HepG2 (cell line): ENCODE results near the gene ALDH1A2. TPM values are rescaled to one million over a fixed set of nuclear protein-coding genes. Genes with fewer than 3 reads are reported as not detected.

Source experiments
- ATAC-seq: fragments of 200-7000 bp; cut with Tn5 transposase; 3 replicates; pipeline ENCODE4 v1.9.1; 2020; ENCODE audit warnings: mild to moderate bottlenecking, moderate library complexity
- BruUV-seq: library from RNA; stranded (reverse); fragments of 400-500 nt; replicated peaks from 2 replicates; lab custom pipeline; 2021; lab: Mats Ljungman, UMichigan
- CTCF ChIA-PET: fragments of 300-600 bp; formaldehyde crosslinking; extraction: SDS; loops from one replicate; lab custom pipeline; 2021; ENCODE audit warnings: low total read pairs, inconsistent platforms, low intra/inter-chr PET ratio; lab: Yijun Ruan, JAX
- POLR2A ChIA-PET: fragments of 350-600 bp; sonication (Branson Sonifier 250); formaldehyde crosslinking; loops from one replicate; lab custom pipeline; 2020; ENCODE audit warnings: antibody characterized with exemption, inconsistent platforms; lab: Yijun Ruan, JAX
- DNase-seq: peaks from one replicate; pipeline ENCODE4 v3.0.0-alpha.2; 2015; ENCODE audit warnings: low spot score
- FAIRE-seq: peaks from 3 replicates; lab custom pipeline; 2011; peaks lifted over from hg19 to GRCh38; lab: Jason Lieb, UNC
- H2AFZ ChIP-seq: one replicate; pipeline ENCODE4 v1.6.1; 2011; ENCODE audit warnings: low read length, inconsistent platforms
- H3K27ac ChIP-seq: fragments of 300-600 bp; 3 replicates; pipeline ENCODE4 v1.8.0; 2011; ENCODE audit warnings: mixed run types, mild to moderate bottlenecking, mixed read lengths, low read length, inconsistent platforms; ENCODE audit not compliant: insufficient read depth; ENCODE audit errors: extremely low read length
- H3K27me3 ChIP-seq, 2 experiments: fragments of 200-600 bp in 1 of 2; 2 replicates in 1 of 2; 3 replicates in 1 of 2; pipeline versions ENCODE4 v1.6.0 to v1.8.0; 2011; ENCODE audit warnings: low read length in 2 of 2, mild to moderate bottlenecking in 2 of 2, moderate library complexity in 2 of 2, inconsistent platforms in 1 of 2; ENCODE audit not compliant: insufficient read depth in 2 of 2, control insufficient read depth in 1 of 2
- H3K36me3 ChIP-seq, 2 experiments: fragments of 200-600 bp in 1 of 2; replicated peaks in 1 of 2; 2 replicates in 1 of 2; 3 replicates in 1 of 2; pipeline versions ENCODE4 v1.5.1 to v1.8.0; 2011; ENCODE audit warnings: low read length in 2 of 2, inconsistent platforms in 1 of 2; ENCODE audit not compliant: insufficient read depth in 2 of 2, control insufficient read depth in 1 of 2
- H3K4me1 ChIP-seq: 2 replicates; pipeline ENCODE4 v1.5.1; 2012; ENCODE audit warnings: low read length, inconsistent platforms; ENCODE audit not compliant: insufficient read depth
- H3K4me2 ChIP-seq: 2 replicates; pipeline ENCODE4 v1.6.0; 2011; ENCODE audit warnings: low read depth, low read length, inconsistent platforms
- H3K4me3 ChIP-seq, 3 experiments: fragments of 200-600 bp in 1 of 3; sonication (generic), shearing (Covaris generic) in 1 of 3; replicated peaks in 1 of 3; 2 replicates each; pipeline ENCODE4 v1.5.1; 2011 to 2016; ENCODE audit warnings: low read length in 3 of 3, inconsistent platforms in 2 of 3, low read depth in 2 of 3, mild to moderate bottlenecking in 2 of 3, control low read depth in 1 of 3, mixed read lengths in 1 of 3; ENCODE audit not compliant: insufficient read depth in 1 of 3
- H3K79me2 ChIP-seq: one replicate; pipeline ENCODE4 v1.6.1; 2011; ENCODE audit warnings: low read length, inconsistent platforms; ENCODE audit not compliant: insufficient read depth
- H3K9ac ChIP-seq: 2 replicates; pipeline ENCODE4 v1.6.0; 2011; ENCODE audit warnings: mild to moderate bottlenecking, low read depth, low read length, inconsistent platforms; ENCODE audit not compliant: insufficient read depth
- H3K9me3 ChIP-seq: 2 replicates; pipeline ENCODE4 v1.5.1; 2012; ENCODE audit warnings: mild to moderate bottlenecking, low read length
- H4K20me1 ChIP-seq: 2 replicates; pipeline ENCODE4 v1.6.0; 2011; ENCODE audit warnings: inconsistent platforms, mild to moderate bottlenecking, low read length, moderate library complexity; ENCODE audit not compliant: insufficient read depth
- FOXO4 ChIP-seq: sonication (generic); formaldehyde crosslinking; conservative IDR thresholded peaks from 2 replicates; pipeline ENCODE4 v1.8.1; 2023; ENCODE audit warnings: missing genetic modification reagents
- KIAA2018 ChIP-seq: sonication (generic); formaldehyde crosslinking; IDR thresholded peaks from 2 replicates; pipeline ENCODE4 v1.5.0; 2020; ENCODE audit warnings: mild to moderate bottlenecking, missing genetic modification reagents, borderline replicate concordance
- MAFF ChIP-seq: IDR thresholded peaks from 2 replicates; pipeline ENCODE4 v1.6.1; 2011; ENCODE audit warnings: low read depth, low read length, improper control_type of control experiment
- MEF2D ChIP-seq: sonication (generic); formaldehyde crosslinking; IDR thresholded peaks from 2 replicates; pipeline ENCODE4 v1.5.1; 2020; ENCODE audit warnings: mild to moderate bottlenecking, missing genetic modification reagents
- MNT ChIP-seq: fragments of 450-650 bp; IDR thresholded peaks from 2 replicates; pipeline ENCODE4 v1.6.1; 2016
- PCBP1 ChIP-seq: fragments of 200-400 bp; formaldehyde crosslinking; IDR thresholded peaks from 2 replicates; pipeline ENCODE4 v1.6.1; 2017; ENCODE audit warnings: mild to moderate bottlenecking, low read depth, low read length, borderline replicate concordance
- PITX1 ChIP-seq: sonication (generic); formaldehyde crosslinking; IDR thresholded peaks from 2 replicates; pipeline ENCODE4 v1.5.1; 2020; ENCODE audit warnings: mild to moderate bottlenecking, missing genetic modification reagents
- SKI ChIP-seq: fragments of 450-650 bp; IDR thresholded peaks from one replicate; pipeline ENCODE4 v1.6.1; 2018; ENCODE audit warnings: mild to moderate bottlenecking; ENCODE audit not compliant: partially characterized antibody
- ZBTB38 ChIP-seq: sonication (generic); formaldehyde crosslinking; IDR thresholded peaks from 2 replicates; pipeline ENCODE4 v1.5.1; 2020; ENCODE audit warnings: mild to moderate bottlenecking, missing genetic modification reagents
- ZFP41 ChIP-seq: sonication (generic); formaldehyde crosslinking; IDR thresholded peaks from 2 replicates; pipeline ENCODE4 v1.4.0; 2020; ENCODE audit warnings: mild to moderate bottlenecking, missing genetic modification reagents, borderline replicate concordance
- ZNF446 ChIP-seq: sonication (generic); formaldehyde crosslinking; IDR thresholded peaks from 2 replicates; pipeline ENCODE4 v1.5.0; 2020; ENCODE audit warnings: mild to moderate bottlenecking, missing genetic modification reagents
- ZNF678 ChIP-seq: sonication (generic); formaldehyde crosslinking; IDR thresholded peaks from 2 replicates; pipeline ENCODE4 v1.4.0; 2020; ENCODE audit warnings: mild to moderate bottlenecking, missing genetic modification reagents
- ZNF776 ChIP-seq: sonication (generic); formaldehyde crosslinking; IDR thresholded peaks from 2 replicates; pipeline ENCODE4 v1.4.0; 2020; ENCODE audit warnings: mild to moderate bottlenecking, missing genetic modification reagents
- in situ Hi-C: cut with HindIII; loops from 2 replicates; pipeline ENCODE4 v1.10.0; 2017; ENCODE audit warnings: low pct_unique_long_range_greater_than_20kb; ENCODE audit not compliant: extremely low pct_ligation_motif_present
- intact Hi-C: fragments of 100-400 bp; cut with micrococcal nuclease; formaldehyde crosslinking; loops from one replicate; pipeline ENCODE4 v1.10.0; 2022; ENCODE audit not compliant: unreplicated experiment
- polyA plus RNA-seq, 8 experiments: library from polyadenylated mRNA; depleted of rRNA in 3 of 8; stranded (reverse) in 7 of 8; unstranded in 1 of 8; fragments of >200 nt; fragmentation: Illumina TruSeq in 4 of 8; extraction: Trizol in 4 of 8; gene quantifications; 2 replicates each; pipeline versions ENCODE4 v1.2.1 to v1.2.3, GENCODE V29; 2011 to 2016; ENCODE audit warnings: low read depth in 4 of 8, missing spikeins in 1 of 8, mixed read lengths in 1 of 8; ENCODE audit not compliant: insufficient read depth in 1 of 8
- total RNA-seq, 5 experiments: library from RNA; depleted of rRNA; stranded (reverse); fragments of >200 nt; fragmentation: Illumina TruSeq; extraction: Trizol; gene quantifications; 2 replicates each; pipeline ENCODE4 v1.2.3, GENCODE V29; 2016; ENCODE audit warnings: low read depth in 1 of 5

Gene ALDH1A2
- total and polyA plus RNA-seq, 2 of the 13 experiments (the other 11 are each of a cell fraction or from before 2014, with no cell fraction given) = 0.64 to 0.90 TPM

GRCh38 chr15:57972864-57973263 lies 92.6 kb downstream of the ALDH1A2 start (continued):
- TF ChIP-seq KIAA2018 (CRISPR knock-in tag) (no peak), PCBP1 (no peak)

GRCh38 chr15:57969996-57970395 lies 95.5 kb downstream of the ALDH1A2 start:
- H3K79me2 ChIP-seq = no peaks in the 10 kb centered on the region
- no peak overlapping the region for H3K4me3 ChIP-seq
- no peak overlapping the region for H3K9ac ChIP-seq
- H3K27ac ChIP-seq = no peak overlapping the region
- no peaks in the 10 kb centered on the region for H4K20me1 ChIP-seq
- H3K9me3 ChIP-seq = no peaks in the 10 kb centered on the region
- BruUV-seq = no TSS peak
- H3K4me2 ChIP-seq = no peak overlapping the region
- no peak overlapping the region for H2AFZ ChIP-seq
- FAIRE-seq (no peak), DNase-seq (no peak), ATAC-seq (no peak)
- H3K4me1 ChIP-seq = no peaks in the 10 kb centered on the region
- H3K27me3 ChIP-seq = no peaks in the 10 kb centered on the region
- no peaks in the 10 kb centered on the region for H3K36me3 ChIP-seq
- in situ Hi-C loops (no loop called here), intact Hi-C loops (loop anchor here (1.0 kb wide), 1 partner anchor 96 kb away; no protein-coding TSS in a partner anchor)
- ChIA-PET POLR2A (no interaction called here), CTCF (no interaction called here)
- no peak for TF ChIP-seq MNT
- no peak for TF ChIP-seq ZBTB38 (CRISPR knock-in tag)
- TF ChIP-seq ZNF776 (CRISPR knock-in tag) = no peak
- no peak for TF ChIP-seq PITX1 (CRISPR knock-in tag)
- TF ChIP-seq MAFF = no peak
- TF ChIP-seq MEF2D (CRISPR knock-in tag) = no peak
- no peak for TF ChIP-seq ZFP41
- TF ChIP-seq ZNF446 = no peak
- TF ChIP-seq FOXO4 (CRISPR knock-in tag) = no peak
- TF ChIP-seq ZNF678 = no peak
- no peak for TF ChIP-seq SKI
